Measurements from ENCODE around the gene SLC16A12.
A peak's percentile ranks its signal among the peaks of the same experiment; 100 is the strongest.

The SLC16A12 gene

GRCh38 chr10:89404104-89405047 lies 131.0 kb downstream of the SLC16A12 start:
- no peak for DNase-seq (ENCODE audit: extremely low read depth, low read depth)
- no peak for TF ChIP-seq CTCF (IDR thresholded peaks at IDR 0.05; ENCODE audit: low read depth, low read length)

DNA sequence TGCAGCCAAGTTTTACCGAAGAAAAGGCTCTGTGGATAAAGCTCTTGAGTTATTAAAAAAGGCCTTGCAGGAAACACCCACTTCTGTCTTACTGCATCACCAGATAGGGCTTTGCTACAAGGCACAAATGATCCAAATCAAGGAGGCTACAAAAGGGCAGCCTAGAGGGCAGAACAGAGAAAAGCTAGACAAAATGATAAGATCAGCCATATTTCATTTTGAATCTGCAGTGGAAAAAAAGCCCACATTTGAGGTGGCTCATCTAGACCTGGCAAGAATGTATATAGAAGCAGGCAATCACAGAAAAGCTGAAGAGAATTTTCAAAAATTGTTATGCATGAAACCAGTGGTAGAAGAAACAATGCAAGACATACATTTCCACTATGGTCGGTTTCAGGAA lies 132.4 kb downstream of the SLC16A12 start:
- no peak for TF ChIP-seq CTCF (IDR thresholded peaks at IDR 0.05; ENCODE audit: low read depth, low read length)

GRCh38 chr10:89399956-89400355 lies 135.4 kb downstream of the SLC16A12 start:
- no peak for TF ChIP-seq CTCF (IDR thresholded peaks at IDR 0.05; ENCODE audit: low read depth, low read length)
- no peak for DNase-seq (ENCODE audit: extremely low read depth, low read depth)

More for the DNA sequence above, 132.4 kb downstream of the SLC16A12 start:
- no peak for DNase-seq (ENCODE audit: extremely low read depth, low read depth)

DNA sequence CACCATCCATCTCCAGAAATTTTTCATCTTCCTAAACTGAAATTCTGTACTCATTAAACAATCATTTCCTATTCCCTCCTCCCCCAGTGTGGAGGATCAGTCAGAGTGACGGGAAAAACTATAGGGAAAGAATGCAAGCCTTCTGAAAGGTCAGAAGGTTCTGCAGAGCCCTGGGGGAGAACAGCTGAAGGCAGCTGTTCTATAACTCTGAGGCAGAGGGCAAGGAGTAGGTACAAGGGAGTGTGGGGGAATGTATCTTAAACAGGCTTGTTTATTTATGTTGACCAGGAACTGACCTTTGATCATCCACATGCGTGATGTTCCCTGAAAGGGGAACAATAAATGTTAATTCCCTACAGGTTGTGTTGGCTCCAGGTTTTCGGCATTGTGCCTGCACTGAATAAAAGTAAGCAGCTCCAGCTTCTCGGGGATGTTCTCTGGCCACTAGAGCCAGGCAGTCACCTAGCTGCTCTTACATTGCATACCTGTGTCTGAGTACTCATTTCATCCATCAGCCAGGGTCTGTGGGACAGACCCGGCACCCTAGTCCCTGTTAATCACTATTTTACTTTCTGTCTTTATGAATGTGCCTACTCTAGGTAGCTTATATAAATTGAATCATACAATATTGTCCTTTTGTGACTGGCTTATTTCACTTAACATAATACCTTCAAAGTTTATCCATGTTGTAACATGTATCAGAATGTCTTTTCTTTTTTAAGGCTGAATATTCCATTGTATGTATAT lies 137.2 kb downstream of the SLC16A12 start:
- TF ChIP-seq CTCF (IDR thresholded peaks at IDR 0.05; ENCODE audit: low read depth, low read length), result no peak
- DNase-seq (ENCODE audit: extremely low read depth, low read depth), result no peak

DNA sequence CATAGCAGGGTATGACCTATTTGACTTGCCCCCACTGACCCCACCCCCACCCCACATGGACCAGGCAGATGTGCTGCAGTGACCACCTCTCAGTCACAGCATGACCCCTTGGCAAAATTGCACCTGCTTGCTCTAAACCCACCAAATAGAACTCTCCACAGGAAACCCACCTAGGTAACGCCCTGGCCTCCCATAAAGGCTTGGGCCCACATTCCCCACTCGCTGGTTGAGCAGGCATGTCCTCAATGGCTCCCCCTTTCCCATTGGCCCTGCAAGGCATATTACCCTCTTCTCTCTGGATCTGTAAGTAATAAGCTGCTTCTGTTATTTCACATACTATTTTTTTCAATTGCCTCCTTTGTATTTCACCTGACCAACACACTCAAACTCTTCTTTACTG lies 140.3 kb downstream of the SLC16A12 start:
- DNase-seq (ENCODE audit: extremely low read depth, low read depth), result no peak
- no peak for TF ChIP-seq CTCF (IDR thresholded peaks at IDR 0.05; ENCODE audit: low read depth, low read length)

- no peak for TF ChIP-seq CTCF (IDR thresholded peaks at IDR 0.05; ENCODE audit: low read depth, low read length)
- DNase-seq (ENCODE audit: extremely low read depth, low read depth), result no peak
Measured at GRCh38 chr10:89393898-89394297, 141.5 kb downstream of the SLC16A12 start.

DNA sequence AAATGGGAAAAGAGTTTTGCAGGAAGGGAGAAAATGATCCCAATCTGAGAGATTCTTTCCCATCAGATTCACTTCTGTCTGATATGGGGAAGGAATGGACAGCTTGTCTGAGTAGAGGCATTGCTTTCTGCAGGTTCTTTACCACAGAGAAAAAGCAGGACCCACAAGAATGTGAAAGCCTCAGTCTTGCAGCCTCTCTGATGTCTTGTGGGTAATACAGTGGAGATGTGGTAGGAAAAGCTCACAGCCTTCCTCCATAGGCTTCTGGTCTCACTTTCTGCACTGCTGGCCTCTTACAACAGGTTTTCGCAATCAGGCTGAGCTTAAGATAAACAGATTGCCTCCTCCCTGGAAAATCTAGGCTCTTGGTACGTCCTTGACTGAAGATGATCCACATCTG lies 142.4 kb downstream of the SLC16A12 start:
- no peak for TF ChIP-seq CTCF (IDR thresholded peaks at IDR 0.05; ENCODE audit: low read depth, low read length)
- peak; percentile 79 for DNase-seq (ENCODE audit: extremely low read depth, low read depth)
